Measurements from ENCODE around the gene SLC26A5.

DNA sequence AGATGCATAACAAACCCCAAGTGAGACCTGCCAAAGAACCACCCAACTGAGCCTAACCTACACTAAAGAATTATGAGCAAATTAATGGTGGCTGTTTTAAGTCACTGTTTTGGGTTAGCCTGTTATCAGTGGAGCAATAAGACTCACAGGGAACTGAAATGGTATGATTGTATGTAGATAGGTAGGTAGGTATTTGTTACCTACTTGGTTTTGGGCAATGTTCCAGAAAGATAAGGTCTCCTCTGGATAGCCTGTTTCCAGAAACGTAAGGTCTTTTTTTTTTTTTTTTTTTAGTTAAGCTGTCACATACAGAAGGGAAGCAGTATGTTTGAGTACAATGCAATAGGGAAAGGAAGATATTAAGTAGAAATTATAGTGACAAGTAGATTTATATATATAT is 50.9 kb downstream of the SLC26A5 start:
- TF ChIP-seq TAF1 (IDR thresholded peaks at IDR 0.05; ENCODE audit: borderline replicate concordance, insufficient read depth, low read length) (no peak), POLR2AphosphoS5 (IDR thresholded peaks at IDR 0.05; ENCODE audit: low read depth, low read length) (no peak), SIN3A (IDR thresholded peaks at IDR 0.05; ENCODE audit: borderline replicate concordance, insufficient read depth, low read length) (no peak), FOXP2 (optimal IDR thresholded peaks at IDR 0.05; ENCODE audit: borderline replicate concordance, extremely low read depth, extremely low read length, insufficient read depth) (no peak)
- TF ChIP-seq, protein P1, sequence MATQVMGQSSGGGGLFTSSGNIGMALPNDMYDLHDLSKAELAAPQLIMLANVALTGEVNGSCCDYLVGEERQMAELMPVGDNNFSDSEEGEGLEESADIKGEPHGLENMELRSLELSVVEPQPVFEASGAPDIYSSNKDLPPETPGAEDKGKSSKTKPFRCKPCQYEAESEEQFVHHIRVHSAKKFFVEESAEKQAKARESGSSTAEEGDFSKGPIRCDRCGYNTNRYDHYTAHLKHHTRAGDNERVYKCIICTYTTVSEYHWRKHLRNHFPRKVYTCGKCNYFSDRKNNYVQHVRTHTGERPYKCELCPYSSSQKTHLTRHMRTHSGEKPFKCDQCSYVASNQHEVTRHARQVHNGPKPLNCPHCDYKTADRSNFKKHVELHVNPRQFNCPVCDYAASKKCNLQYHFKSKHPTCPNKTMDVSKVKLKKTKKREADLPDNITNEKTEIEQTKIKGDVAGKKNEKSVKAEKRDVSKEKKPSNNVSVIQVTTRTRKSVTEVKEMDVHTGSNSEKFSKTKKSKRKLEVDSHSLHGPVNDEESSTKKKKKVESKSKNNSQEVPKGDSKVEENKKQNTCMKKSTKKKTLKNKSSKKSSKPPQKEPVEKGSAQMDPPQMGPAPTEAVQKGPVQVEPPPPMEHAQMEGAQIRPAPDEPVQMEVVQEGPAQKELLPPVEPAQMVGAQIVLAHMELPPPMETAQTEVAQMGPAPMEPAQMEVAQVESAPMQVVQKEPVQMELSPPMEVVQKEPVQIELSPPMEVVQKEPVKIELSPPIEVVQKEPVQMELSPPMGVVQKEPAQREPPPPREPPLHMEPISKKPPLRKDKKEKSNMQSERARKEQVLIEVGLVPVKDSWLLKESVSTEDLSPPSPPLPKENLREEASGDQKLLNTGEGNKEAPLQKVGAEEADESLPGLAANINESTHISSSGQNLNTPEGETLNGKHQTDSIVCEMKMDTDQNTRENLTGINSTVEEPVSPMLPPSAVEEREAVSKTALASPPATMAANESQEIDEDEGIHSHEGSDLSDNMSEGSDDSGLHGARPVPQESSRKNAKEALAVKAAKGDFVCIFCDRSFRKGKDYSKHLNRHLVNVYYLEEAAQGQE (IDR thresholded peaks at IDR 0.05; ENCODE audit: insufficient read depth in 1 of 2, low read depth in 2 of 2, low read length in 2 of 2): no peak

Data from PFSK-1 (cell line).